ENCODE measurements around the gene COX7A1. TPM values are rescaled to one million over a fixed set of nuclear protein-coding genes. Genes with fewer than 3 reads are reported as not detected.
A peak's percentile ranks its signal among the peaks of the same experiment; 100 is the strongest.
"Not testable (repeated sequence)": the region's sequence is repeated elsewhere in the genome, so short reads cannot be mapped to it uniquely, and the experiment has no call there.

Gene COX7A1
- total and polyA plus RNA-seq, 7 donors = 11.3 to 88.5 (median 43.0) TPM

GRCh38 chr19:36139473-36140303 lies 12.6 kb downstream of the COX7A1 start, which contains the start of gene CAPNS1:
Gene CAPNS1 (plus strand): TSS chr19:36140066. CDS start chr19:36141012, 946 bp downstream.
- TF ChIP-seq POLR2AphosphoS5 (IDR thresholded peaks at IDR 0.05) = peak; percentile 95 to 99 (median 98)
- TF ChIP-seq EP300 (IDR thresholded peaks at IDR 0.05) = peak in 1 of 4 donors; percentile 17
- no peak for TF ChIP-seq CTCF (IDR thresholded peaks at IDR 0.05)
- TF ChIP-seq POLR2A (IDR thresholded peaks at IDR 0.05) = peak; percentile 96 to 97
- intact Hi-C loops (cut with DNase I) = loop anchor here (1.0 to 5.0 kb wide), 2 partner anchors 13 to 382 kb away; partner anchors contain the start of genes COX7A1, HSPB6 and PROSER3
- H3K4me1 ChIP-seq = peaks cover 0 to 30% (median 25%) of the 10 kb centered on the region in 4 donors
- peak within 1 kb of the TSS; percentile 56 to 94 (median 82) for H3K4me3 ChIP-seq
- H3K27me3 ChIP-seq = no peaks in the 10 kb centered on the region
- H3K27ac ChIP-seq = peak within 1 kb of the TSS; percentile 89 to 100 (median 98)
- DNase-seq = peak; percentile 99
- WGBS, 2 donors = 1% methylated on average over 75 of the region's 75 CpGs
- no peaks in the 10 kb centered on the region for H3K9me3 ChIP-seq
- H3K36me3 ChIP-seq = peaks cover 17 to 25% (median 20%) of the 10 kb centered on the region in 4 donors

- TF ChIP-seq CTCF (IDR thresholded peaks at IDR 0.05) (no peak), POLR2AphosphoS5 (IDR thresholded peaks at IDR 0.05) (no peak), POLR2A (IDR thresholded peaks at IDR 0.05) (no peak)
- DNase-seq = no peak
- H3K4me3 ChIP-seq = peak overlapping the region; percentile 56 to 94 (median 82)
- WGBS, 2 donors = 32 to 56% methylated on average over 7 of the region's 7 CpGs
- H3K36me3 ChIP-seq = peaks cover 11 to 19% (median 14%) of the 10 kb centered on the region in 4 donors
- intact Hi-C loops (cut with DNase I) = no loop called here
- peak overlapping the region; percentile 89 to 100 (median 98) for H3K27ac ChIP-seq
- H3K27me3 ChIP-seq = no peaks in the 10 kb centered on the region
- H3K9me3 ChIP-seq = no peaks in the 10 kb centered on the region
- peaks cover 0 to 30% (median 25%) of the 10 kb centered on the region in 4 donors for H3K4me1 ChIP-seq
Observed at GRCh38 chr19:36139120-36139472, 13.2 kb downstream of the COX7A1 start.

- peak overlapping the region; percentile 73 to 100 (median 86) for H3K27ac ChIP-seq
- peaks cover 0 to 2% (median under 1%) of the 10 kb centered on the region in 4 donors for H3K36me3 ChIP-seq
- no peaks in the 10 kb centered on the region for H3K27me3 ChIP-seq
- H3K9me3 ChIP-seq = no peaks in the 10 kb centered on the region
- DNase-seq = peak; percentile 79
- 44 to 72% methylated on average over 12 of the region's 12 CpGs for WGBS, 2 donors
- intact Hi-C loops (cut with DNase I) = no loop called here
- H3K4me3 ChIP-seq = no peak overlapping the region
- TF ChIP-seq POLR2AphosphoS5 (IDR thresholded peaks at IDR 0.05) (peak in 3 of 4 donors; percentile 62 to 77 (median 69)), EP300 (IDR thresholded peaks at IDR 0.05) (no peak), POLR2A (IDR thresholded peaks at IDR 0.05) (no peak), CTCF (IDR thresholded peaks at IDR 0.05) (no peak)
- H3K4me1 ChIP-seq = peaks cover 0 to 29% (median 22%) of the 10 kb centered on the region in 4 donors
Observed at GRCh38 chr19:36136964-36137686, 15.1 kb downstream of the COX7A1 start.

GRCh38 chr19:36134867-36135266 lies 17.4 kb downstream of the COX7A1 start:
- H3K27ac ChIP-seq; H3K27me3 ChIP-seq; H3K36me3 ChIP-seq; DNase-seq; H3K4me3 ChIP-seq; intact Hi-C loops (cut with DNase I); H3K9me3 ChIP-seq: not testable (repeated sequence)
- peaks cover 0 to 19% (median 12%) of the 10 kb centered on the region in 4 donors for H3K4me1 ChIP-seq
- 96 to 97% methylated on average over 4 of the region's 4 CpGs for WGBS, 2 donors

- WGBS, 2 donors = 65 to 70% methylated on average over 6 of the region's 6 CpGs
- intact Hi-C loops (cut with DNase I) = not testable (repeated sequence)
Observed at GRCh38 chr19:36131221-36131620, 21.0 kb downstream of the COX7A1 start.

More at GRCh38 chr19:36131221-36131620, 21.0 kb downstream of the COX7A1 start:
- H3K4me3 ChIP-seq, H3K36me3 ChIP-seq, H3K9me3 ChIP-seq, H3K27me3 ChIP-seq, DNase-seq, H3K27ac ChIP-seq: not testable (repeated sequence)
- peaks cover 0 to 20% (median 15%) of the 10 kb centered on the region in 4 donors for H3K4me1 ChIP-seq
